ENCODE results near the gene ATL1. TPM values are rescaled to one million over a fixed set of nuclear protein-coding genes. Genes with fewer than 3 reads are reported as not detected.
A peak's percentile ranks its signal among the peaks of the same experiment; 100 is the strongest.

ATL1 gene
- total and polyA plus RNA-seq, 2 of the 13 experiments (the other 11 are each of a cell fraction or from before 2014, with no cell fraction given) = 0.60 to 0.65 TPM

GRCh38 chr14:50667996-50668825, 108.3 kb downstream of the ATL1 start, which contains the start of gene SAV1 (continued):
- TF ChIP-seq UBTF (CRISPR knock-in tag; IDR thresholded peaks at IDR 0.05) (peak; percentile 95; the same call in 1 of the 2 replicates), ARID3A (IDR thresholded peaks at IDR 0.05; ENCODE audit: low read depth, low read length) (no peak), HIVEP1 (CRISPR knock-in tag; IDR thresholded peaks at IDR 0.05) (no peak), ZNF773 (CRISPR knock-in tag; IDR thresholded peaks at IDR 0.05; ENCODE audit: borderline replicate concordance) (peak; percentile 39; the same call in 1 of the 2 replicates), GPN1 (CRISPR knock-in tag; IDR thresholded peaks at IDR 0.05; ENCODE audit: borderline replicate concordance) (no peak), NAIF1 (CRISPR knock-in tag; IDR thresholded peaks at IDR 0.05; ENCODE audit: borderline replicate concordance) (no peak), TMF1 (CRISPR knock-in tag; IDR thresholded peaks at IDR 0.05; ENCODE audit: low read depth) (peak; percentile 61; the same call in 1 of the 2 replicates), ZNF513 (CRISPR knock-in tag; conservative IDR thresholded peaks at IDR 0.05) (no peak), LRRFIP1 (CRISPR knock-in tag; conservative IDR thresholded peaks at IDR 0.05) (no peak), POLR2AphosphoS2 (IDR thresholded peaks at IDR 0.05; ENCODE audit: low read depth, low read length) (peak; percentile 83; the same call in 1 of the 2 replicates), KDM1A (CRISPR knock-in tag; IDR thresholded peaks at IDR 0.05) (no peak), ZNF296 (CRISPR knock-in tag; conservative IDR thresholded peaks at IDR 0.05) (no peak), ZNF776 (CRISPR knock-in tag; IDR thresholded peaks at IDR 0.05) (peak; percentile 79; the same call in 1 of the 2 replicates), ZNF563 (CRISPR knock-in tag; IDR thresholded peaks at IDR 0.05) (peak; percentile 89), HMGA1 (CRISPR knock-in tag; conservative IDR thresholded peaks at IDR 0.05) (no peak), REXO4 (CRISPR knock-in tag; IDR thresholded peaks at IDR 0.05; ENCODE audit: borderline replicate concordance) (no peak), ZNF816 (CRISPR knock-in tag; IDR thresholded peaks at IDR 0.05; ENCODE audit: borderline replicate concordance) (no peak), SYNCRIP (IDR thresholded peaks at IDR 0.05; ENCODE audit: insufficient read depth, low read depth, low read length) (no peak), TERF1 (CRISPR knock-in tag; IDR thresholded peaks at IDR 0.05) (no peak), KDM3A (CRISPR knock-in tag; IDR thresholded peaks at IDR 0.05; ENCODE audit: low read depth) (no peak)

All from HepG2 (cell line).